HepG2 (cell line): ENCODE measurements around the gene HOXC10. TPM values are rescaled to one million over a fixed set of nuclear protein-coding genes. Genes with fewer than 3 reads are reported as not detected.

ENCODE experiments used
- ATAC-seq: fragments of 200-7000 bp; cut with Tn5 transposase; 3 replicates; pipeline ENCODE4 v1.9.1; 2020; ENCODE audit warnings: mild to moderate bottlenecking, moderate library complexity
- BruUV-seq: library from RNA; stranded (reverse); fragments of 400-500 nt; replicated peaks from 2 replicates; lab custom pipeline; 2021; lab: Mats Ljungman, UMichigan
- CTCF ChIA-PET: fragments of 300-600 bp; formaldehyde crosslinking; extraction: SDS; loops from one replicate; lab custom pipeline; 2021; ENCODE audit warnings: low total read pairs, inconsistent platforms, low intra/inter-chr PET ratio; lab: Yijun Ruan, JAX
- POLR2A ChIA-PET: fragments of 350-600 bp; sonication (Branson Sonifier 250); formaldehyde crosslinking; loops from one replicate; lab custom pipeline; 2020; ENCODE audit warnings: antibody characterized with exemption, inconsistent platforms; lab: Yijun Ruan, JAX
- DNase-seq: peaks from one replicate; pipeline ENCODE4 v3.0.0-alpha.2; 2015; ENCODE audit warnings: low spot score
- FAIRE-seq: peaks from 3 replicates; lab custom pipeline; 2011; peaks lifted over from hg19 to GRCh38; lab: Jason Lieb, UNC
- H2AFZ ChIP-seq: one replicate; pipeline ENCODE4 v1.6.1; 2011; ENCODE audit warnings: low read length, inconsistent platforms
- H3K27ac ChIP-seq: fragments of 300-600 bp; 3 replicates; pipeline ENCODE4 v1.8.0; 2011; ENCODE audit warnings: mixed run types, mild to moderate bottlenecking, mixed read lengths, low read length, inconsistent platforms; ENCODE audit not compliant: insufficient read depth; ENCODE audit errors: extremely low read length
- H3K27me3 ChIP-seq, 2 experiments: fragments of 200-600 bp in 1 of 2; 2 replicates in 1 of 2; 3 replicates in 1 of 2; pipeline versions ENCODE4 v1.6.0 to v1.8.0; 2011; ENCODE audit warnings: low read length in 2 of 2, mild to moderate bottlenecking in 2 of 2, moderate library complexity in 2 of 2, inconsistent platforms in 1 of 2; ENCODE audit not compliant: insufficient read depth in 2 of 2, control insufficient read depth in 1 of 2
- H3K36me3 ChIP-seq, 2 experiments: fragments of 200-600 bp in 1 of 2; replicated peaks in 1 of 2; 2 replicates in 1 of 2; 3 replicates in 1 of 2; pipeline versions ENCODE4 v1.5.1 to v1.8.0; 2011; ENCODE audit warnings: low read length in 2 of 2, inconsistent platforms in 1 of 2; ENCODE audit not compliant: insufficient read depth in 2 of 2, control insufficient read depth in 1 of 2
- H3K4me1 ChIP-seq: 2 replicates; pipeline ENCODE4 v1.5.1; 2012; ENCODE audit warnings: low read length, inconsistent platforms; ENCODE audit not compliant: insufficient read depth
- H3K4me2 ChIP-seq: 2 replicates; pipeline ENCODE4 v1.6.0; 2011; ENCODE audit warnings: low read depth, low read length, inconsistent platforms
- H3K4me3 ChIP-seq, 3 experiments: fragments of 200-600 bp in 1 of 3; sonication (generic), shearing (Covaris generic) in 1 of 3; replicated peaks in 1 of 3; 2 replicates each; pipeline ENCODE4 v1.5.1; 2011 to 2016; ENCODE audit warnings: low read length in 3 of 3, inconsistent platforms in 2 of 3, low read depth in 2 of 3, mild to moderate bottlenecking in 2 of 3, control low read depth in 1 of 3, mixed read lengths in 1 of 3; ENCODE audit not compliant: insufficient read depth in 1 of 3
- H3K79me2 ChIP-seq: one replicate; pipeline ENCODE4 v1.6.1; 2011; ENCODE audit warnings: low read length, inconsistent platforms; ENCODE audit not compliant: insufficient read depth
- H3K9ac ChIP-seq: 2 replicates; pipeline ENCODE4 v1.6.0; 2011; ENCODE audit warnings: mild to moderate bottlenecking, low read depth, low read length, inconsistent platforms; ENCODE audit not compliant: insufficient read depth
- H3K9me3 ChIP-seq: 2 replicates; pipeline ENCODE4 v1.5.1; 2012; ENCODE audit warnings: mild to moderate bottlenecking, low read length
- H4K20me1 ChIP-seq: 2 replicates; pipeline ENCODE4 v1.6.0; 2011; ENCODE audit warnings: inconsistent platforms, mild to moderate bottlenecking, low read length, moderate library complexity; ENCODE audit not compliant: insufficient read depth
- ARID3A ChIP-seq: IDR thresholded peaks from 2 replicates; pipeline ENCODE4 v1.6.1; 2012; ENCODE audit warnings: low read depth, low read length, improper control_type of control experiment
- ARNTL ChIP-seq: sonication (generic); formaldehyde crosslinking; IDR thresholded peaks from 2 replicates; pipeline ENCODE4 v1.4.0; 2020; ENCODE audit warnings: mild to moderate bottlenecking, missing genetic modification reagents
- BRCA1 ChIP-seq: sonication (generic); formaldehyde crosslinking; IDR thresholded peaks from 2 replicates; pipeline ENCODE4 v1.4.0; 2020; ENCODE audit warnings: missing genetic modification reagents
- ESRRA ChIP-seq: sonication (generic); formaldehyde crosslinking; IDR thresholded peaks from 2 replicates; pipeline ENCODE4 v1.5.1; 2020; ENCODE audit warnings: mild to moderate bottlenecking, low read depth, missing genetic modification reagents
- GMEB1 ChIP-seq: sonication (generic); formaldehyde crosslinking; IDR thresholded peaks from 2 replicates; pipeline ENCODE4 v1.5.1; 2020; ENCODE audit warnings: missing genetic modification reagents, mild to moderate bottlenecking, borderline replicate concordance
- HNF4G ChIP-seq, 2 experiments: sonication (generic) in 1 of 2; formaldehyde crosslinking in 1 of 2; IDR thresholded peaks; 2 replicates each; pipeline versions ENCODE4 v1.4.0 to v1.6.1; 2011 to 2020; ENCODE audit warnings: borderline replicate concordance in 2 of 2, low read depth in 2 of 2, mild to moderate bottlenecking in 2 of 2, low read length in 1 of 2, missing genetic modification reagents in 1 of 2, moderate library complexity in 1 of 2
- IKZF4 ChIP-seq: sonication (generic); formaldehyde crosslinking; IDR thresholded peaks from 2 replicates; pipeline ENCODE4 v1.5.1; 2020; ENCODE audit warnings: borderline replicate concordance, mild to moderate bottlenecking, low read depth, missing genetic modification reagents; ENCODE audit errors: not compliant biosample characterization
- KDM6A ChIP-seq: IDR thresholded peaks from 2 replicates; pipeline ENCODE4 v1.6.1; 2016; ENCODE audit warnings: low read depth
- NR1H2 ChIP-seq: sonication (generic); formaldehyde crosslinking; IDR thresholded peaks from 2 replicates; pipeline ENCODE4 v1.8.1; 2022; ENCODE audit warnings: low read depth, missing genetic modification reagents, borderline replicate concordance
- POLR2G ChIP-seq: fragments of 200-400 bp; formaldehyde crosslinking; IDR thresholded peaks from 2 replicates; pipeline ENCODE4 v1.6.1; 2018; ENCODE audit warnings: mild to moderate bottlenecking, low read depth, low read length, moderate library complexity
- SCMH1 ChIP-seq: sonication (generic); formaldehyde crosslinking; IDR thresholded peaks from 2 replicates; pipeline ENCODE4 v1.9.0; 2021; ENCODE audit warnings: missing genetic modification reagents, mild to moderate bottlenecking, borderline replicate concordance
- TRIM22 ChIP-seq: fragments of 450-650 bp; IDR thresholded peaks from 2 replicates; pipeline ENCODE4 v1.6.1; 2017
- ZMYM3 ChIP-seq: sonication (generic); formaldehyde crosslinking; IDR thresholded peaks from 2 replicates; pipeline ENCODE4 v1.5.1; 2020; ENCODE audit warnings: mild to moderate bottlenecking, missing genetic modification reagents
- ZNF121 ChIP-seq: sonication (generic); formaldehyde crosslinking; IDR thresholded peaks from 2 replicates; pipeline ENCODE4 v1.5.0; 2020; ENCODE audit warnings: mild to moderate bottlenecking, missing genetic modification reagents
- ZSCAN12 ChIP-seq: sonication (generic); formaldehyde crosslinking; IDR thresholded peaks from 2 replicates; pipeline ENCODE4 v1.9.0; 2021; ENCODE audit warnings: mild to moderate bottlenecking, missing genetic modification reagents
- WGBS: methylation state at CpG from one replicate; pipeline ENCODE4 v1.1.6; 2017; ENCODE audit warnings: low lambda C conversion rate; 5-methylcytosine and 5-hydroxymethylcytosine counted together
- in situ Hi-C: cut with HindIII; loops from 2 replicates; pipeline ENCODE4 v1.10.0; 2017; ENCODE audit warnings: low pct_unique_long_range_greater_than_20kb; ENCODE audit not compliant: extremely low pct_ligation_motif_present
- intact Hi-C: fragments of 100-400 bp; cut with micrococcal nuclease; formaldehyde crosslinking; loops from one replicate; pipeline ENCODE4 v1.10.0; 2022; ENCODE audit not compliant: unreplicated experiment
- polyA plus RNA-seq, 8 experiments: library from polyadenylated mRNA; depleted of rRNA in 3 of 8; stranded (reverse) in 7 of 8; unstranded in 1 of 8; fragments of >200 nt; fragmentation: Illumina TruSeq in 4 of 8; extraction: Trizol in 4 of 8; gene quantifications; 2 replicates each; pipeline versions ENCODE4 v1.2.1 to v1.2.3, GENCODE V29; 2011 to 2016; ENCODE audit warnings: low read depth in 4 of 8, missing spikeins in 1 of 8, mixed read lengths in 1 of 8; ENCODE audit not compliant: insufficient read depth in 1 of 8
- total RNA-seq, 5 experiments: library from RNA; depleted of rRNA; stranded (reverse); fragments of >200 nt; fragmentation: Illumina TruSeq; extraction: Trizol; gene quantifications; 2 replicates each; pipeline ENCODE4 v1.2.3, GENCODE V29; 2016; ENCODE audit warnings: low read depth in 1 of 5

The HOXC10 gene
- total and polyA plus RNA-seq, 2 of the 13 experiments (the other 11 are each of a cell fraction or from before 2014, with no cell fraction given): not detected

- TF ChIP-seq SCMH1 (CRISPR knock-in tag) (no peak), ZMYM3 (CRISPR knock-in tag) (no peak), TRIM22 (no peak), NR1H2 (CRISPR knock-in tag) (no peak), GMEB1 (CRISPR knock-in tag) (no peak), IKZF4 (CRISPR knock-in tag) (no peak), BRCA1 (CRISPR knock-in tag) (no peak), ARNTL (CRISPR knock-in tag) (no peak)
These were observed 9.5 kb downstream of the HOXC10 start (continued) for GRCh38 chr12:53994264-53995001.

- BruUV-seq: no TSS peak
- WGBS: 92% methylated on average over 14 of the region's 17 CpGs
- Histone ChIP-seq H3K4me1 (peaks cover 29% of the 10 kb centered on the region), H3K79me2 (no peaks in the 10 kb centered on the region), H3K9ac (no peak overlapping the region), H3K27me3 (peaks cover 9 to 64% of the 10 kb centered on the region in 2 experiments), H2AFZ (no peak overlapping the region), H3K36me3 (no peaks in the 10 kb centered on the region), H4K20me1 (no peaks in the 10 kb centered on the region), H3K4me3 (peak overlapping the region in 1 of 3 experiments; percentile 48; a peak in 1 of 6 replicates), H3K4me2 (peak overlapping the region; percentile 63; the same call in 1 of the 2 replicates), H3K27ac (no peak overlapping the region), H3K9me3 (no peaks in the 10 kb centered on the region)
- FAIRE-seq: no peak
- no peak for DNase-seq
- CTCF ChIA-PET: no interaction called here
- POLR2A ChIA-PET: no interaction called here
- intact Hi-C loops (no loop called here), in situ Hi-C loops (loop anchor here (10.0 kb wide), 1 partner anchor 380 kb away; no protein-coding TSS in a partner anchor)
- ATAC-seq: no peak
- TF ChIP-seq KDM6A: no peak
- TF ChIP-seq POLR2G: no peak
- TF ChIP-seq ARID3A: no peak
- no peak for TF ChIP-seq HNF4G (IDR thresholded peaks at IDR 0.05; ENCODE audit: borderline replicate concordance, low read depth, low read length)
- no peak for TF ChIP-seq HNF4G (CRISPR knock-in tag; IDR thresholded peaks at IDR 0.05; ENCODE audit: borderline replicate concordance, low read depth)
- no peak for TF ChIP-seq ESRRA (CRISPR knock-in tag)
- TF ChIP-seq ZNF121: no peak
- TF ChIP-seq ZSCAN12 (CRISPR knock-in tag): no peak
These were observed 10.0 kb downstream of the HOXC10 start for GRCh38 chr12:53995002-53995377.
